Measurements from ENCODE around the gene MMAB. TPM values are rescaled to one million over a fixed set of nuclear protein-coding genes. Genes with fewer than 3 reads are reported as not detected.

MMAB gene
- total and polyA plus RNA-seq, 2 donors (not counting 3 experiments of a cell fraction or from before 2014, with no cell fraction given): 39.1 to 46.0 TPM

- no peak overlapping the region for H3K9ac ChIP-seq (replicated peaks; ENCODE audit: extremely low read depth, insufficient read depth, low read length)
- H3K27me3 ChIP-seq (ENCODE audit: control insufficient read depth in 2 of 2, insufficient read depth in 2 of 2, low read length in 2 of 2): no peaks in the 10 kb centered on the region
- ChIA-PET CTCF (no interaction called here), POLR2A (no interaction called here)
- no peak overlapping the region for H3K4me3 ChIP-seq (replicated peaks in 1 of 3; ENCODE audit: insufficient read depth in 1 of 3, low read depth in 1 of 3, low read length in 3 of 3)
- H3K4me2 ChIP-seq (ENCODE audit: insufficient read depth, low read length): no peak overlapping the region
- intact Hi-C loops (cut with micrococcal nuclease) (no loop called here), dilution Hi-C loops (cut with MboI; ENCODE audit: extremely low pct_ligation_motif_present, low sequenced_read_pairs) (no loop called here)
- peaks cover 8% of the 10 kb centered on the region for H3K4me1 ChIP-seq (ENCODE audit: control insufficient read depth, extremely low read depth, insufficient read depth, low read length)
- H3K27ac ChIP-seq (ENCODE audit: insufficient read depth, low read depth, low read length): no peak overlapping the region
- no peaks in the 10 kb centered on the region for H3K9me1 ChIP-seq (replicated peaks; ENCODE audit: control insufficient read depth, extremely low read depth, insufficient read depth, low read length)
- H3K9me3 ChIP-seq (replicated peaks; ENCODE audit: control insufficient read depth, insufficient read depth, low read length): no peaks in the 10 kb centered on the region
- H3K79me2 ChIP-seq (ENCODE audit: control insufficient read depth, insufficient read depth, low read length): no peaks in the 10 kb centered on the region
- no peak overlapping the region for H2AFZ ChIP-seq (ENCODE audit: low read depth, low read length)
- H3K36me3 ChIP-seq (ENCODE audit: control insufficient read depth in 2 of 2, extremely low read depth in 1 of 2, insufficient read depth in 2 of 2, low read length in 2 of 2): no peaks in the 10 kb centered on the region
- no TSS peak for BruUV-seq (replicated peaks)
- no peaks in the 10 kb centered on the region for H4K20me1 ChIP-seq (replicated peaks; ENCODE audit: control insufficient read depth, extremely low read depth, insufficient read depth, low read length)
- no peak for DNase-seq (ENCODE audit: low read depth, low spot score)
- no peak for FAIRE-seq
- no peak for TF ChIP-seq EZH2 (IDR thresholded peaks at IDR 0.05; ENCODE audit: borderline replicate concordance, low read depth, low read length, severe bottlenecking)
- no peak for TF ChIP-seq JUN (IDR thresholded peaks at IDR 0.05; ENCODE audit: borderline replicate concordance, insufficient read depth, insufficient read length, low read depth)
Observed at GRCh38 chr12:109547286-109547685, 26.0 kb downstream of the MMAB start.

GRCh38 chr12:109545826-109546225, 27.5 kb downstream of the MMAB start:
- H3K79me2 ChIP-seq (ENCODE audit: control insufficient read depth, insufficient read depth, low read length): no peaks in the 10 kb centered on the region
- H4K20me1 ChIP-seq (replicated peaks; ENCODE audit: control insufficient read depth, extremely low read depth, insufficient read depth, low read length): no peaks in the 10 kb centered on the region
- H3K4me1 ChIP-seq (ENCODE audit: control insufficient read depth, extremely low read depth, insufficient read depth, low read length): peaks cover 13% of the 10 kb centered on the region
- no peak overlapping the region for H3K27ac ChIP-seq (ENCODE audit: insufficient read depth, low read depth, low read length)
- dilution Hi-C loops (cut with MboI; ENCODE audit: extremely low pct_ligation_motif_present, low sequenced_read_pairs) (no loop called here), intact Hi-C loops (cut with micrococcal nuclease) (no loop called here)
- no peaks in the 10 kb centered on the region for H3K27me3 ChIP-seq (ENCODE audit: control insufficient read depth in 2 of 2, insufficient read depth in 2 of 2, low read length in 2 of 2)
- DNase-seq (ENCODE audit: low read depth, low spot score): no peak
- TF ChIP-seq JUN (IDR thresholded peaks at IDR 0.05; ENCODE audit: borderline replicate concordance, insufficient read depth, insufficient read length, low read depth) (no peak), POLR2A (IDR thresholded peaks at IDR 0.05; ENCODE audit: low read depth, low read length) (no peak), POLR2AphosphoS5 (IDR thresholded peaks at IDR 0.05; ENCODE audit: insufficient read depth, low read depth, low read length) (no peak), EZH2 (IDR thresholded peaks at IDR 0.05; ENCODE audit: borderline replicate concordance, low read depth, low read length, severe bottlenecking) (no peak), MAX (IDR thresholded peaks at IDR 0.05; ENCODE audit: insufficient read depth, insufficient read length) (no peak), GATA2 (IDR thresholded peaks at IDR 0.05; ENCODE audit: insufficient read depth, insufficient read length, low read depth, low read length) (no peak), MYC (IDR thresholded peaks at IDR 0.05; ENCODE audit: low read depth, low read length) (no peak), CTCF (IDR thresholded peaks at IDR 0.05; ENCODE audit: extremely low read depth in 1 of 2, insufficient read depth in 1 of 2, low read depth in 1 of 2, low read length in 2 of 2) (no peak), FOS (IDR thresholded peaks at IDR 0.05; ENCODE audit: borderline replicate concordance, insufficient read depth, low read length) (no peak)
- no peaks in the 10 kb centered on the region for H3K9me3 ChIP-seq (replicated peaks; ENCODE audit: control insufficient read depth, insufficient read depth, low read length)
- FAIRE-seq: no peak
- no peaks in the 10 kb centered on the region for H3K9me1 ChIP-seq (replicated peaks; ENCODE audit: control insufficient read depth, extremely low read depth, insufficient read depth, low read length)
- ChIA-PET CTCF (interaction anchor here (1.6 to 1.8 kb wide), 2 partner anchors 27 to 113 kb away, joined by 4 to 7 read pairs; no protein-coding TSS in a partner anchor), POLR2A (no interaction called here)
- no TSS peak for BruUV-seq (replicated peaks)
- no peak overlapping the region for H2AFZ ChIP-seq (ENCODE audit: low read depth, low read length)
- no peak overlapping the region for H3K4me2 ChIP-seq (ENCODE audit: insufficient read depth, low read length)
- no peak overlapping the region for H3K9ac ChIP-seq (replicated peaks; ENCODE audit: extremely low read depth, insufficient read depth, low read length)
- H3K4me3 ChIP-seq (replicated peaks in 1 of 3; ENCODE audit: insufficient read depth in 1 of 3, low read depth in 1 of 3, low read length in 3 of 3): no peak overlapping the region
- H3K36me3 ChIP-seq (ENCODE audit: control insufficient read depth in 2 of 2, extremely low read depth in 1 of 2, insufficient read depth in 2 of 2, low read length in 2 of 2): no peaks in the 10 kb centered on the region

Measured in endothelial cell of umbilical vein (primary cell).